ENCODE measurements around the gene RND1. TPM values are rescaled to one million over a fixed set of nuclear protein-coding genes. Genes with fewer than 3 reads are reported as not detected.
A peak's percentile ranks its signal among the peaks of the same experiment; 100 is the strongest.
"Not testable (repeated sequence)": the region's sequence is repeated elsewhere in the genome, so short reads cannot be mapped to it uniquely, and the experiment has no call there.

Gene RND1
- under 1 TPM in 4 of 6 experiments, not detected in 2; 0.12 to 0.68 (median 0.18) TPM for total RNA-seq (2021; fragmentation: NEBNext Ultra II Directional; extraction: Animal tissue kit (Norgen Biotek cat#: 25700))
- long read RNA-seq, partial matches to known transcripts = 0 of 1 reads
- long read RNA-seq, other reads (novel, unspliced or antisense) = 0 of 1 reads

DNA sequence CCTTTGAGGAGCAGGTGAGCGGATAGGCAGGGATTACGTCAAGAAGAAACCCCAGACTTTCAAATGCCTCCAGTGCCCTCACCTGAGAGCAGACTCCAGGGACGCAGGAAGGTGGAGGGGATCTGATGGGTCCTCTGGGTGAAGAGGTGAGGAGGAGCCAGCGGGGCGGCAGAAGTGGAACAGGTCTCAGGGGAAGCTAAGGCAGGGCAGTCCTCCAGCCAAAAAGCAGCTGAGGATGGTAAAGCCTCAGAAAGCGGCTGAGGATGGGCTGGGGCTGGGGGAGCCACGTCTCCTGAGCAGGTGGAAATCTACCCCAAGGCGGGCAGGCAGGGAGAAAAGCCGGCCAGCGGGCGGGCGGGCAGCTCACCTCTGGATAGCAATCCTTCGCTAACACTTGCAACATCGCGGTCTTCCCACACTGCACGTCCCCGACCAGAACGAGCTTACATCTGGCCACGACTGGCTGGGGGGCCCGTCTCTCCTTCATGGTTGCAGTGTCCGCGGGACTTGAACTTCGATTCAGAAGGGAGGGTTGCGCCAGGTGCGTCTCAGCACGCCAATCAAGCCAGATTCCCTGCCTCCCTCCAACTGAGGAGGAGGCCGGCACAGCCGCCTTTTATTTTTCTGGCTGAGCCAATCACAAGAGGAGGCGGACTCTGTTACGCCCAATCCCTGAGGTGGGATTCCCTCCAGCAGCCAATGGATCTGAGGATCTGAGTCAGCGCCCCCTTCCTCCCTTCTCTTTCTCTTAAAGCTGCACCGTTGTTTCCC lies at the start of gene RND1:
TSS of gene RND1 (minus strand) at position 590 of the 771 bp plus-strand sequence. CDS start at position 487, 103 bp downstream.
- peaks cover 26% of the 10 kb centered on the region for H3K27me3 Mint-ChIP-seq (ENCODE audit: insufficient read depth)

DNA sequence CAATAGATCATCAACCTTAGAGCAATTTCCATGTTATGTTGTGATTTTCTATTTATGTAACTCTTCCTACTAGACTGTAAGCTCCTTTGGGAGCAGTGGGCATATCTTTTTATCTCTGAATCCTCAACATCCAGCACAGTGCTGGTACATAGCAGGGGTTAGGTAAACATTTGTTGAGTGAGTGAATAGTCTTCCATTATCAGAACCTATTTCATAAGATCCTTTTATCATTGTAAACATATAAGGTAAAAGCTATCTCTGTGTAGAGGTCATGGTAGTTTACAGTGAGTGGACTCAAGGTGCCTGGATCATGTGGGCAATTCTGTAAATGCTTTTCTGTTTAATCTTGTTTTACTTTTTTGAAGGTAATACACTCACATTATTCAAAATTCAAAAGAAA lies 44.5 kb upstream of the RND1 start:
- Mint-ChIP-seq H3K36me3 (ENCODE audit: low read depth) (no peaks in the 10 kb centered on the region), H3K27ac (no peak overlapping the region), H3K4me1 (ENCODE audit: low read depth) (no peaks in the 10 kb centered on the region), H3K9me3 (no peaks in the 10 kb centered on the region), H3K27me3 (ENCODE audit: insufficient read depth) (no peaks in the 10 kb centered on the region; the same call in none of the 2 replicates), H3K4me3 (no peak overlapping the region)
- TF ChIP-seq, protein P1, sequence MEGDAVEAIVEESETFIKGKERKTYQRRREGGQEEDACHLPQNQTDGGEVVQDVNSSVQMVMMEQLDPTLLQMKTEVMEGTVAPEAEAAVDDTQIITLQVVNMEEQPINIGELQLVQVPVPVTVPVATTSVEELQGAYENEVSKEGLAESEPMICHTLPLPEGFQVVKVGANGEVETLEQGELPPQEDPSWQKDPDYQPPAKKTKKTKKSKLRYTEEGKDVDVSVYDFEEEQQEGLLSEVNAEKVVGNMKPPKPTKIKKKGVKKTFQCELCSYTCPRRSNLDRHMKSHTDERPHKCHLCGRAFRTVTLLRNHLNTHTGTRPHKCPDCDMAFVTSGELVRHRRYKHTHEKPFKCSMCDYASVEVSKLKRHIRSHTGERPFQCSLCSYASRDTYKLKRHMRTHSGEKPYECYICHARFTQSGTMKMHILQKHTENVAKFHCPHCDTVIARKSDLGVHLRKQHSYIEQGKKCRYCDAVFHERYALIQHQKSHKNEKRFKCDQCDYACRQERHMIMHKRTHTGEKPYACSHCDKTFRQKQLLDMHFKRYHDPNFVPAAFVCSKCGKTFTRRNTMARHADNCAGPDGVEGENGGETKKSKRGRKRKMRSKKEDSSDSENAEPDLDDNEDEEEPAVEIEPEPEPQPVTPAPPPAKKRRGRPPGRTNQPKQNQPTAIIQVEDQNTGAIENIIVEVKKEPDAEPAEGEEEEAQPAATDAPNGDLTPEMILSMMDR (IDR thresholded peaks at IDR 0.05) = no peak
- DNase-seq = no peak

More for the DNA sequence above, at the start of gene RND1:
- H3K9me3 Mint-ChIP-seq = no peaks in the 10 kb centered on the region
- no peak within 1 kb of the TSS for H3K27ac Mint-ChIP-seq
- DNase-seq = peak; percentile 83
- peaks cover 13% of the 10 kb centered on the region for H3K4me1 Mint-ChIP-seq (ENCODE audit: low read depth)
- H3K4me3 Mint-ChIP-seq = peak within 1 kb of the TSS; percentile 91
- H3K36me3 Mint-ChIP-seq (ENCODE audit: low read depth) = no peaks in the 10 kb centered on the region
- TF ChIP-seq, protein P1 (IDR thresholded peaks at IDR 0.05) = peak; percentile 40; the same call in 1 of the 2 replicates

DNA sequence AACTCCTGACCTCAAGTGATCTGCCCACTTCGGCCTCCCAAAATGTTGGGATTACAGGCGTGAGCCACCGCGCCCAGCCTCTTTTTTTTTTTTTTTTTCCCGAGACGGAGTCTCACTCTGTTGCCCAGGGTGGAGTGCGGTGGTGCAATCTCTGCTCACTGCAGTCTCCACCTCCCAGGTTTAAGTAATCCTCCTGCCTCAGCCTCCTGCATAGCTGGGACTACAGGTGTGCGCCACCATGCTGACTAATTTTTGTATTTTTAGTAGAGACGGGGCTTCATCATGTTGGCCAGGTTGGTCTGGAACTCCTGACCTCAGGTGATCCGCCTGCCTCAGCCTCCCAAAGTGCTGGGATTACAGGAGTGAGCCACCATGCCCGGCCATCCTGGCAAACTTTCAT lies 44.0 kb upstream of the RND1 start:
- not testable (repeated sequence) for H3K27ac Mint-ChIP-seq; DNase-seq; H3K4me3 Mint-ChIP-seq; H3K4me1 Mint-ChIP-seq (ENCODE audit: low read depth); H3K9me3 Mint-ChIP-seq; H3K27me3 Mint-ChIP-seq (ENCODE audit: insufficient read depth); H3K36me3 Mint-ChIP-seq (ENCODE audit: low read depth)

DNA sequence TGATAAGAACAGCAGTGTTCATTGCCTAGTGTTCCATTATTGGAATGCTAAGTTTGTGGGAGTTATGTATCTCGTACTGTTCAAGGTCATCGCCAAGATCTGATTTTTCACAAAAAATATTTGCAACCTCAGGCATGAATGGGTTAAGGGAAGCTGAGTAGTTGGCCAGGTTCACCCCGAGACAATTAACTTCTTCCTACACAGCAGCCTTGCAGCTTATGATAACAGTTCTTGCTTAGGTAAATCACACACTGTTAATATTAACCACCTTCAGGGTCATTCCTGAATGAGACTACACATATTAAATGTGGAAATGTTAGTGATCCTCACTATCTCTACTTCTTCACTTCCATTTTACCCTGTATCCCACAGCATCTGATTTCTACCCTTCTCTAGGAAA lies 41.6 kb upstream of the RND1 start:
- peaks cover 14% of the 10 kb centered on the region for H3K4me1 Mint-ChIP-seq (ENCODE audit: low read depth)

DNA sequence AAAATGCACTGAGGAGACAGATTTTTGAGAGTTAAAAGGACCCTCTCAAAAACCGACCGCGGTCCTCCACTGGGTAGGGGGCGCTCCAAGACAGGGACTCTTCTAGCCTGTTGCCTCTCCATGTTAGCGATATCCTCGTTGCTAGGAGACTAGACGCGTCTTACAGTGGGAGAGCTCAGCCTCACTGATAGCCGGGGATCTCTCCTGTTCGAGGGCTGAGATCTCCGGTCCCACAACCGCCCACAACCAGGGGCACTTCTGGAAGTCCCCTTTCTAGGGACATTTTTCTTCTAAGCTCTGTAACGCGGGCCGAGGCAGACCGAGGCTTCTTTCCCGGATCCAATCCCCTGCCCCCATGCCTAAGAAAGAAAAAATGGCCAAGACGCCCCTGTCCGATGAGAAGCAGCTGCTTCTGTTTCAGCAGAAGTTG lies 38.3 kb upstream of the RND1 start:
- TF ChIP-seq, protein P1 (IDR thresholded peaks at IDR 0.05) = peak; percentile 76
- peak; percentile 75 for DNase-seq
- Mint-ChIP-seq H3K36me3 (ENCODE audit: low read depth) (no peaks in the 10 kb centered on the region), H3K4me1 (ENCODE audit: low read depth) (peaks cover 14% of the 10 kb centered on the region), H3K4me3 (peak overlapping the region; percentile 84), H3K27ac (peak overlapping the region; percentile 53; the same call in 1 of the 2 replicates), H3K9me3 (no peaks in the 10 kb centered on the region), H3K27me3 (ENCODE audit: insufficient read depth) (peaks cover 7% of the 10 kb centered on the region; the same call in 1 of the 2 replicates)

More for the DNA sequence above, 41.6 kb upstream of the RND1 start:
- DNase-seq = no peak
- H3K9me3 Mint-ChIP-seq = no peaks in the 10 kb centered on the region
- no peaks in the 10 kb centered on the region for H3K36me3 Mint-ChIP-seq (ENCODE audit: low read depth)
- H3K27ac Mint-ChIP-seq = no peak overlapping the region
- TF ChIP-seq, protein P1 (IDR thresholded peaks at IDR 0.05) = no peak
- H3K4me3 Mint-ChIP-seq = no peak overlapping the region
- peaks cover 7% of the 10 kb centered on the region; the same call in 1 of the 2 replicates for H3K27me3 Mint-ChIP-seq (ENCODE audit: insufficient read depth)

Measured in HFFc6 (cell line).